HG03103 (cell line): ENCODE measurements around the gene SLC24A3.
"Not testable (repeated sequence)": the region's sequence is repeated elsewhere in the genome, so short reads cannot be mapped to it uniquely, and the experiment has no call there.

ENCODE experiments used
- ATAC-seq: cut with Tn5 transposase; IDR thresholded peaks from one replicate; pipeline ENCODE4 v1.9.1; 2021; ENCODE audit warnings: low read depth; ENCODE audit not compliant: unreplicated experiment

Gene SLC24A3

GRCh38 chr20:19648024-19648423 lies 435.6 kb downstream of the SLC24A3 start:
- no peak for ATAC-seq

- no peak for ATAC-seq
These were observed 436.6 kb downstream of the SLC24A3 start for GRCh38 chr20:19649041-19649440.

- no peak for ATAC-seq
These were observed 440.2 kb downstream of the SLC24A3 start for GRCh38 chr20:19652591-19653026.

- no peak for ATAC-seq
These were observed 440.9 kb downstream of the SLC24A3 start for GRCh38 chr20:19653327-19653726.

DNA sequence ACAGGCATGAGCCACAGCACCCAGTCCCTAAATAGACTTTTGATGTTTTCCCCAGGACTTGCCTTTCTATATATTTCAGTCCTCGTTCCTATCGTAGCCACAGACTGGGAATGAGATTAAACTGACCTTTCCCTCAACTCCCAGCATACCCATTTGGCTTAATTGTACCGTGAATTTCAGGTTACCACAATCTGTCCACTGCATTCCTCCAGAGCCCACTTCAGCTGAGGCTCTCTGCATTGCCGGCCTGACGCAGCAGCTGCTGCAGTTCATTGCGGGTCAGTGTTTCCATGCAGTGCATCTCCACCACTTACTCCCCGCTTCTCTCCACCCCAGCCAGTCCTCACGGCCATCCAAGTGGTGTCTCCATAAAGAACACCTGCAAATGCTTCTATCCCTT lies 442.5 kb downstream of the SLC24A3 start:
- no peak for ATAC-seq

DNA sequence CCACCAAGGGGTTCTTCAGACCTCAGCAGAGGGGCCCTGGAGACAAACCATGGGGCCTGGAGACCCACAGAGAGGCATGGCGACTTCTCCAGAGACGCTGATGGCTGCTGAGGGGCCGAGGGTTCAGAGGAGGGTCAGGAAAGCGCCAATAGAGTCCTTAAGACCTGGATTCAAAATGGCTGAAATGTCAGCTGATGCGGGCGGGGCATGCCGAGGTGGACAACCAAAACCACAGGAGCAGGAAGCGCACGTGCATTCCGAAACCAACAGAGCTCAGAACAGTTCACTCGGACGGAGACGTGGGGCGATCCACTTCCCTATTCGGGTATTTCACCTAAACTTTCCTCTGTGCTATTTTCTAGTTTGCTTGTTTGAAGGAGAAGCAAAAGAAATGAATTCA lies 445.7 kb downstream of the SLC24A3 start:
- ATAC-seq = peak; percentile 72

DNA sequence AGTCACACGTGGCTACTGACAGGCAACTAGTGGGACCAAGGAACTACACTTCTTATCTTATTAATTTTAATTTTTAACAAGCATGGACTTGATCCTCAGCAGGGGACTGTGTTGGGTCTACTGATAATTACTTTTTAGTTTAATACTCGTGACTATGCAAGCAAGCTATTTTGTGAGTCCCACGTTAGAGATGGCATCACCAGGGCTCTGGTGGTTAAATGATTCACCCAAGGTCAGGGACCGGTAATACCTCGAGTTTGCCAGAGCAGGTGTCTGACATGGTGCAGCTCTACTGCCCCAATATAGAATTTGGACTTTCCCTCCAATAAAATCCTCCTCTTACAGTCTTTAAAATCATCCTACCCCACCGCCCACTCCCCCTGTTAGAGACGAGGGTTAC lies 447.0 kb downstream of the SLC24A3 start:
- no peak for ATAC-seq

DNA sequence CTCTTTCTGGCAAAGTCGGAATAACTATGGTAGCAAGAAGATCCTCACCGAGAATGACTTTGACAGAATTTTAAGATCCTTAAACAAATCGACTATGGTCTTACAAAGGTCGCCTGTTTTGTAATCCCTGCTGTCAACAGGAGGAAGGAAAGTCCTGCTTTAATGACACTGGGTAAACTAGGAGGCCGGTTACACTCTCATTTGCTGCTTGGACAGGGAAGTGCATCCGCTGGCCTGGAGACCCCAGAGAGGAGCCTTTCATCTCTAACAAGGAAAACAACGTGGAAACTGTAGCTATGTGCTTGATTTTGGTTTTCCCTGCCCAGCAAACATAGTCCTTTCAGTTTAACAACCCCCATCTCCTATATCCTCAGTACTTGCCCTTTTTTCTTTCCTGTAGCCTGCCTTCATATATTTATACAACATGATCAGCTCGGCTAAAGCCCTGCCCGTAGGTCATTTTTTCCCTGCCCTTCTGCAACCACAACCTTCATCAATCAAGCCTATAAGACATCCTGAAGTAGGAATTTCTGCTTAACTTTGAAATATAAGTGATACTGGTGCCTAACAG lies 448.5 kb downstream of the SLC24A3 start:
- ATAC-seq = no peak

DNA sequence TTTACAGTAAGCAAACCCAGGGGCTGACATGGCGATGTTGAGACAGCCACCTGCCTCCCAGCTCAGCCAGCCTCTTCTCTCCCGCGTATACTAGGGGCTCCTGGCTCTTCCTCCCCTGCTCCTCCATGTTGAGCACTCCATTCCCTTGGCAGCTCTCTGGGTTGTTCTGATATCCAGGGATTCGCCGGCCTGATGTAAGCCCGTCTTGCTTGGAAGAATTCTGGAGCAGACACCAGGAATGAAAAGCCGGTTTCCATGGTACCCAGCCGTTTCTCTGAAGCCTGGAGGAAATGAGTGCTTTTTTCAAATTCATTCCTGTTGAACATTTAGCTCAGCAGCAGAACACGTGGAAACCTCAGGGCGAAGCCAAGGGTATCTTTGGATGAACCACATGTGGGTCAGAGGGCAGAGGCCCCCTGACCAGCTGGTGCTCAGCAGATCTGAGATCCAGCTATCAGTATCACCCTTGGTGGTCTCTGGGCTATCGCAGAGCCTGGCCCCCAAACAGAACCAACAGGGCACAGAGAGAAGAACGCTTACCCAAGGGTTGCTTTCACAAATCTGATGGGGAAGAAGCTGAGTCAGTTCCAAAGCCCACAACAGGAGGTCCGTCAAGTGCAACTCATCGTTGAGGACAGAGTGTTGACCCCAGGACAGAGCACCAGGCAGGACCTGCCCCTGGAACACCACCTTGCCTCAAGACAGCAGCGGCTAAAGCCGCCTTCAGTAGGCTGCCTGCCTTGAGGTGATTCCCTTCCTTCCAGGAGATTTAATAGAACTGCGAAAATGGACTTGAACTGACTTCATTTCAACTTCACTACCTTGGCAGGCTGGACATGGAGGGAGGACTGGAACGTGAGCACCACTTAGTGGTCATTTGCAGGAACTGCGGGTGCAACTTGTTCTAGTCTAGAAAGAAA lies 449.5 kb downstream of the SLC24A3 start:
- ATAC-seq = peak; percentile 45

GRCh38 chr20:19662637-19662995 lies 450.2 kb downstream of the SLC24A3 start:
- ATAC-seq = no peak

- no peak for ATAC-seq
These were observed 456.0 kb downstream of the SLC24A3 start for GRCh38 chr20:19668418-19668817.

DNA sequence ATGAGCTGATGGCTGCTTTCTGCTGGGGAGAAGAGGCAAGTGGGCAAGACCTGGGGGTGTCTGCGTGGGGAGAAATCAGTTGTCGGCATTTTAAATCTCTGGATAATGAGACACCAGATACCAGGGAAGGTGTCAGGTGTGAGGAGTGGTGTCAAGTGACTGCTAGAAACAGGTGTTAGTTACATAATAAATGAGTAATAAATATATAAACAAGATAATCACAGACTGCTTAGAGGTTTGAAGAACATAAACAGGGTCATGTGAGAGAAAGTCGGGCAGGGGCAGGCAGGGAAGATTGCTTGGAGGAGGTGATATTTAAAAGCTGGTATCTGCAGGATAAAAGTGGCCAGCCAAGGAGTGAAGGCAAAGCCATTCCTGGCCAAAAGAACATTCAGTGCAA lies 458.4 kb downstream of the SLC24A3 start:
- no peak for ATAC-seq

- no peak for ATAC-seq
These were observed 458.9 kb downstream of the SLC24A3 start for GRCh38 chr20:19671374-19671773.

DNA sequence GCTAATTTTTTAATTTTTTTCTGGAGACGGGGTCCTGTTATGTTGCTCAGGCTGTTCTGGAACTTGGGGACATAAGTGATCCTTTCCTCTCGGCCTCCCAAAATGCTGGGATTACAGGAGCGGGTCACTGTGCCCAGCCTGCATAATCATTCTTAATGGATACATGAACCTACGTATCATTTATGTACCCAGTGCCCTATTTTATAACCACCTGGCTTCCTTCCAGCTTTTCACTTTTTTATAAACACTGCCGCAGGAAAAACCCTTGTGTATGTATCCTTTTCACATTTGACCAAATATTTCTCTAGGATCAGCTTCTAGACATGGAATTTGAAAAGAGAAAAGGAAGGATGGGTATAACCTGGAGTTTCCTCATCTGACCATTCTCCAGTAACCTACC lies 460.1 kb downstream of the SLC24A3 start:
- no peak for ATAC-seq

GRCh38 chr20:19673575-19673974 lies 461.1 kb downstream of the SLC24A3 start:
- no peak for ATAC-seq

- ATAC-seq = no peak
These were observed 463.8 kb downstream of the SLC24A3 start for GRCh38 chr20:19676202-19676601.

GRCh38 chr20:19677336-19677735 lies 464.9 kb downstream of the SLC24A3 start:
- no peak for ATAC-seq

GRCh38 chr20:19678591-19678990 lies 466.1 kb downstream of the SLC24A3 start:
- not testable (repeated sequence) for ATAC-seq

DNA sequence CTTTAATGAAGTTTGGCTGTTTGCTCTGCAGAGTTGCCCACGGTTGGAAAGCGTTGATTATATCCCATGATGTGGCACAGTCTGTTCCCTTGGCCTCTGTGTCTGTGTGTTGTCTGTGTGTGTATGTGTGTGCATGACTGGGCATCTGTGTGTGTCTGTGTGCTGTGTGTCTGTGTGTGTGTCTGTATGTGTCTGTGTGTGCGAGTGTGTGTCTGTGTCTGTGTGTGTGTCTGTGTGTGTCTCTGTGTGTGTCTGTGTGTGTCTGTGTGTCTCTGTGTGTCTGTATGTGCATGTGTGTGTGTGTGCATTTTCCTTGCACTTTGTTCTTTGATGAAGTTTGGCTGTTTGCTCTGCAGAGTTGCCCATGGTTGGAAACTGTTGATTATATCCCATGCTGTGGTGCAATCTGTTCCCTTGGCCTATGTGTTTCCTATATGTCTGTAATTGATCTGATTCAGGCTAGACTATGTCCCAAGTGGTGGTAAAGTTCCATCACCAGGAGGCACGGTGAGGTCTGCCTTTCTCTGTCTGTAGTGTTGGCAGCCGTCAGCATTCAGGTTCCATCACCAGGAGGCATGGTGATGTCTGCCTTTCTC lies 467.6 kb downstream of the SLC24A3 start:
- no peak for ATAC-seq

GRCh38 chr20:19682249-19682648 lies 469.8 kb downstream of the SLC24A3 start:
- ATAC-seq = no peak

GRCh38 chr20:19683188-19683587 lies 470.7 kb downstream of the SLC24A3 start:
- no peak for ATAC-seq

DNA sequence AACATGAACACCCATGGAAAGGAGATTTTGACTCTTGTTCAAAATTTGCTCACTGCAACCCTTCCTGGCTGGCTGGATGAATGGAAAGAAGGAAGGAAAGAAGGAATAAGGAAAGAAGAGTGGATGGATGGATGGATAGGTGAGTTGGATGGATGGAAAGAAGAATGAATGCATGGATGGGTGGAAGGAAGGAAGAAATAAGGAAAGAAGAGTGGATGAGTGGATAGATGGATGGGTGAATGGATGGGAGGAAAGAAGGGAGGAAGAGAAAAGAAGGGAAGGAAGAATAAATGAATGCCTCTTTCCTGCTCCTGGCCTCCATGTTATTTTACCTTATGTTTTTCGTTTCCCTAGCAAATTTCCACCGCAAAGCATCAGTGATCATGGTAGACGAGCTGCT lies 471.4 kb downstream of the SLC24A3 start:
- no peak for ATAC-seq
